NCI-H446 (cell line): ENCODE data around the gene ARHGAP6.
A peak's percentile ranks its signal among the peaks of the same experiment; 100 is the strongest.

Experiments used
- DNase-seq, 2 experiments: peaks; one replicate each; lab custom pipeline; 2025; lab: John Stamatoyannopoulos, UW

ARHGAP6 gene

GRCh38 chrX:11575332-11575731, 90.4 kb downstream of the ARHGAP6 start:
- DNase-seq, result no peak

- no peak for DNase-seq
Observed at GRCh38 chrX:11567528-11568220, 98.0 kb downstream of the ARHGAP6 start.

GRCh38 chrX:11566789-11567188, 98.9 kb downstream of the ARHGAP6 start:
- DNase-seq, result no peak

- no peak for DNase-seq
Observed at GRCh38 chrX:11566173-11566572, 99.5 kb downstream of the ARHGAP6 start.

- no peak for DNase-seq
Observed at GRCh38 chrX:11564546-11564945, 101.2 kb downstream of the ARHGAP6 start.

GRCh38 chrX:11562570-11562969, 103.2 kb downstream of the ARHGAP6 start:
- DNase-seq, result no peak

- DNase-seq, result no peak
Observed at GRCh38 chrX:11558972-11559371, 106.7 kb downstream of the ARHGAP6 start.

- no peak for DNase-seq
Observed at GRCh38 chrX:11557120-11557519, 108.6 kb downstream of the ARHGAP6 start.

GRCh38 chrX:11555759-11556158, 110.0 kb downstream of the ARHGAP6 start:
- no peak for DNase-seq

GRCh38 chrX:11553594-11553993, 112.1 kb downstream of the ARHGAP6 start:
- no peak for DNase-seq

GRCh38 chrX:11551151-11551550, 114.6 kb downstream of the ARHGAP6 start:
- DNase-seq, result no peak

GRCh38 chrX:11546917-11547316, 118.8 kb downstream of the ARHGAP6 start:
- DNase-seq, result no peak

- no peak for DNase-seq
Observed at GRCh38 chrX:11543249-11543648, 122.5 kb downstream of the ARHGAP6 start.

GRCh38 chrX:11541510-11541909, 124.2 kb downstream of the ARHGAP6 start:
- DNase-seq, result no peak

GRCh38 chrX:11540532-11541377, 125.0 kb downstream of the ARHGAP6 start:
- no peak for DNase-seq

- no peak for DNase-seq
Observed at GRCh38 chrX:11537141-11537540, 128.6 kb downstream of the ARHGAP6 start.

- no peak for DNase-seq
Observed at GRCh38 chrX:11535156-11535919, 130.4 kb downstream of the ARHGAP6 start.

- peak; percentile 23 to 77 for DNase-seq
Observed at GRCh38 chrX:11533199-11533651, 132.5 kb downstream of the ARHGAP6 start.

GRCh38 chrX:11532291-11533078, 133.2 kb downstream of the ARHGAP6 start:
- peak in 1 of 2 experiments; percentile 13 for DNase-seq

- no peak for DNase-seq
Observed at GRCh38 chrX:11531226-11531625, 134.5 kb downstream of the ARHGAP6 start.

GRCh38 chrX:11530621-11531020, 135.1 kb downstream of the ARHGAP6 start:
- DNase-seq, result no peak

GRCh38 chrX:11528623-11529022, 137.1 kb downstream of the ARHGAP6 start:
- DNase-seq, result no peak
